Kidney epithelial cell (primary cell): ENCODE measurements around the gene LYZ. TPM values are rescaled to one million over a fixed set of nuclear protein-coding genes. Genes with fewer than 3 reads are reported as not detected.

Experiments used
- DNase-seq: peaks from one replicate; pipeline ENCODE4 v3.0.0-alpha.2; 2010; ENCODE audit warnings: low read depth
- H3K27me3 ChIP-seq: 2 replicates; pipeline ENCODE4 v1.6.0; 2011; ENCODE audit warnings: low read length; ENCODE audit not compliant: control insufficient read depth, insufficient read depth
- H3K36me3 ChIP-seq: 2 replicates; pipeline ENCODE4 v1.5.1; 2011; ENCODE audit warnings: low read length; ENCODE audit not compliant: control insufficient read depth, insufficient read depth
- H3K4me3 ChIP-seq: 2 replicates; pipeline ENCODE4 v1.5.1; 2011; ENCODE audit warnings: low read depth, mild to moderate bottlenecking, control low read depth, low read length
- total RNA-seq: library from RNA; depleted of rRNA; stranded (reverse); fragments of >200 nt; gene quantifications from 2 replicates; pipeline ENCODE4 v1.2.3, GENCODE V29; 2015
- TF ChIP-seq, protein P1 (sequence below): IDR thresholded peaks from 2 replicates; pipeline ENCODE4 v1.5.1; 2011; ENCODE audit warnings: mild to moderate bottlenecking, moderate library complexity, low read length, control low read depth, inconsistent platforms; ENCODE audit not compliant: insufficient read depth, poor library complexity, severe bottlenecking

Gene LYZ
- total RNA-seq, 1 donor from 2014 or later: 0.08 TPM

DNA sequence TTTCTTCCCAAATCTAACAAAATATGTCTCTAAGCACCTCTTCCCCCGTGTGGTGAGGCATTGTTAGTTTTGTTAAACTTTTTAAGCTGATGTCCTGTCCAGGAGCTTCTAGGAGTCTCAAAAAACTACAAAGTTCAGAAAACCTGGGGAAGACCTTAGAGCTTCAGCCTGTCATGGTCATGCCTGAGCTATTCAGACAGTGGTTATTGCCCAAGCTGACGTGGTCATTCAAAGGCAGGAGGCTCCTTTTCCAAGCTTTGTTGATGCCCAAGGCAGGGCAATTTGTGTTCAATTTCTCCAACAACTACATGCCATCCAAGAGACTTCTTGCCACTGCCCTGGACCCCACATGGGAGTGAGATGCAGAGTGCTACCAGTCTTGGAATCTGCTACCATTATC is 5.8 kb upstream of the LYZ start:
- Histone ChIP-seq H3K27me3 (no peaks in the 10 kb centered on the region), H3K36me3 (no peaks in the 10 kb centered on the region), H3K4me3 (no peak overlapping the region)
- TF ChIP-seq, protein P1, sequence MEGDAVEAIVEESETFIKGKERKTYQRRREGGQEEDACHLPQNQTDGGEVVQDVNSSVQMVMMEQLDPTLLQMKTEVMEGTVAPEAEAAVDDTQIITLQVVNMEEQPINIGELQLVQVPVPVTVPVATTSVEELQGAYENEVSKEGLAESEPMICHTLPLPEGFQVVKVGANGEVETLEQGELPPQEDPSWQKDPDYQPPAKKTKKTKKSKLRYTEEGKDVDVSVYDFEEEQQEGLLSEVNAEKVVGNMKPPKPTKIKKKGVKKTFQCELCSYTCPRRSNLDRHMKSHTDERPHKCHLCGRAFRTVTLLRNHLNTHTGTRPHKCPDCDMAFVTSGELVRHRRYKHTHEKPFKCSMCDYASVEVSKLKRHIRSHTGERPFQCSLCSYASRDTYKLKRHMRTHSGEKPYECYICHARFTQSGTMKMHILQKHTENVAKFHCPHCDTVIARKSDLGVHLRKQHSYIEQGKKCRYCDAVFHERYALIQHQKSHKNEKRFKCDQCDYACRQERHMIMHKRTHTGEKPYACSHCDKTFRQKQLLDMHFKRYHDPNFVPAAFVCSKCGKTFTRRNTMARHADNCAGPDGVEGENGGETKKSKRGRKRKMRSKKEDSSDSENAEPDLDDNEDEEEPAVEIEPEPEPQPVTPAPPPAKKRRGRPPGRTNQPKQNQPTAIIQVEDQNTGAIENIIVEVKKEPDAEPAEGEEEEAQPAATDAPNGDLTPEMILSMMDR: no peak
- DNase-seq: no peak

DNA sequence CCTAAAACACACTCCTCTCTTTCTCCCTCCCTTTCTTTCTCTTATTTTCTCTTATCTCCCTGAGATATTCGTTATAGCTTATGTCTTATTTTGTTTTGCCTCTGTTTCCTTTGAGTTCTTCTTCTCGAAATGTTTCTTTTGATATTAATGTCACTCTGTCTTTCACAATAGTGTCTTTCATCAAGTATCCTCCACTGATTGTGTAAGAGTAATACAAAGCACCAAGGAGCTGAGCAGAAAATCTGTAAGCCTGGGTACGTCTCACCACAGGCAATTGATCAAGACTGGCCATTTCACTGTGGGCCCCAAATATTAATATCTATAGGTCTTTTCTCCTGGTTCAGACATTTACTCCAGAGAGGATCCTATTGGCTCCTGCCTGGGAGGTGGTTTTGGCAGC is 4.8 kb upstream of the LYZ start:
- no peaks in the 10 kb centered on the region for H3K27me3 ChIP-seq
- H3K36me3 ChIP-seq: no peaks in the 10 kb centered on the region
- DNase-seq: no peak
- H3K4me3 ChIP-seq: no peak overlapping the region
- TF ChIP-seq, protein P1: no peak

DNA sequence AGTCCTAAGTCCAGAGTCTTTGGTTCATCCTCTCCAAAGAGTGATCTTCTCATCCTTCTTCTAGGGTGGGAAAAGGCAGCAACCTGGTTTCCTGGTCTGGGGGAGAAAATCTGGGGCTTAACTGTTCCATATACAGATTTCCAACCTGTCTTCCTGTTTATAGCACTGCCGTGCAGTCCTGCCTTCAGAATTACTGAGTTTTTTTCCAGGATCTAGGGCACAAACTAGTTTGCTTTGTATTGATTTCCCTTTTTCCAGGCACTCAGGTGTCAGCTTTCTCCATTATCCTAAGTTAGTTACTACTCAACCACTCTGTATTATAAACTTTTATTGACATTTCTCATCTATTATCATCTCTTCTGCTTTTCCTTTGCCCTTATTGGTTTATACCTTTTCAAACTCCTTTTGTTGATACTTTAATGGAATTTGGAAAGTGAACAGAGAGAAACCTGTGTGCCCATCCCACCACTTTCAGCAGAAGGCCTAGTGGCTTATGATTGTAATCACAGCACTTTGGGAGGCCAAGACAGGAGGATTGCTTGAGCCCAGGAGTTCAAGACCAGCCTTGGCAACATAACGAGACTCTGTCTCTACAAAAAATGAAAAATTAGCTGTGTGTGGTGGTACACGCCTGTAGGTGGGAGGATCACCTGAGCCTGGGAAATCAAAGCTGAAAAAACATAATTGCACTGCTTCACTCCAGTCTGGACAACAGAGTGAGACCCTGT is 4.1 kb upstream of the LYZ start:
- TF ChIP-seq, protein P1: no peak
- H3K36me3 ChIP-seq: no peaks in the 10 kb centered on the region
- no peaks in the 10 kb centered on the region for H3K27me3 ChIP-seq
- no peak overlapping the region for H3K4me3 ChIP-seq
- no peak for DNase-seq

DNA sequence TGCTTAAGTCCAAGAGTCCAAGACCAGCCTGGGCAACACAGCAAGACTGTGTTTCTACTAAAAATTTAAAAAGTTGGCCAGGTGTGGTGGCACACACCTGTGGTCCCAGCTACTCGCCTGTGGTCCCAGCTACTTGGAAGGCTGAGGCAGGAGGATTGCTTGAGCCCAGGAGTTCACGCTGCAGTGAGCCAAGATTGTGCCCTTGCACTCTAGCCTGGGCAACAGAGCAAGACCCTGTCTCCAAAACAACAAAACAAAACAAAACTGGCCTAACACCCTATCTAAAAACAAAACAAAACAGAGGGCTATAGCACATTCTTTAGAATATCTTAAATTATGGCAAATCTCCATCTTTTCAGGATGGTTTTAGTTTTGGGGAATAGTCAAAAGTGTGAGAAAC is 3.1 kb upstream of the LYZ start:
- TF ChIP-seq, protein P1: no peak
- no peak overlapping the region for H3K4me3 ChIP-seq

DNA sequence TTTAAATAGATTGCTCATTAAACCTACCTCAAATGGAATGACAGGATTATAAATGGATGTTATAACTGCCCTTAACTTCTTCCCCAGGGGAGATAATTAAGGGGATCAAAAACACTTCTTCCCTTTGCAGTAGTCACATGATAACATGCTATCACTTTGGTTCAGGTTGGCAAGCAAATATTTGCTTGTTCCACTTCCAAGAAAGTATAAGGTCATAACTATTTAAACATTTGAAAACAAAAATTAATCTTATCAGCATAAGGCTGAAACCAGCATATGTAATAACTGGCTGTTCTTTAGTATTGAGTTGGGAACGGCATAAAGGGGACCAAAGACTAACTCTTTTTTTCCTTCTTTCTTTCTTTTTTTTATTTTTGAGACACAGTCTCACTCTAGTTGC is 2.4 kb upstream of the LYZ start:
- TF ChIP-seq, protein P1: no peak
- Histone ChIP-seq H3K4me3 (no peak overlapping the region), H3K36me3 (no peaks in the 10 kb centered on the region), H3K27me3 (no peaks in the 10 kb centered on the region)
- DNase-seq: no peak

More for the DNA sequence above, 3.1 kb upstream of the LYZ start:
- Histone ChIP-seq H3K36me3 (no peaks in the 10 kb centered on the region), H3K27me3 (no peaks in the 10 kb centered on the region)
- no peak for DNase-seq
